ENCODE data around the gene NAGLU.
A peak's percentile ranks its signal among the peaks of the same experiment; 100 is the strongest.

The NAGLU gene

DNA sequence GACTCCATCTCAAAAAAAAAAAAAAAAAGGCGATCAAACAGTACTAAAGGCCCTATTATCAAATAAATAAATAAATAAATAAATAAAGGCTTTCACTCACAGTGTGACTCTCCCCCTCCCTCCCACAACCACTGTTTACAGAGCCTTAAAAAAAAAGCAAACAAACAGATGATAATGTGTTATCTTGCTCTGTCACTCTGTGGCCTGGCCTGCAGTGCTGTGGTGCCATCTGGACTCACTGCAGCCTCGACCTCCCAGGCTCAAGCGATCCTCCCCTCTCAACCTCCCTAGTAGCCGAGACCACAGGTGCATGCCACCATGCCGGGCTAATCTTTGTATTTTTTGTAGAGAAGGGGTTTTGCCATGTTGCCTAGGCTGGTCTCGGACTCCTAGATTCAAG lies 8.1 kb upstream of the NAGLU start:
- TF ChIP-seq, protein P1, sequence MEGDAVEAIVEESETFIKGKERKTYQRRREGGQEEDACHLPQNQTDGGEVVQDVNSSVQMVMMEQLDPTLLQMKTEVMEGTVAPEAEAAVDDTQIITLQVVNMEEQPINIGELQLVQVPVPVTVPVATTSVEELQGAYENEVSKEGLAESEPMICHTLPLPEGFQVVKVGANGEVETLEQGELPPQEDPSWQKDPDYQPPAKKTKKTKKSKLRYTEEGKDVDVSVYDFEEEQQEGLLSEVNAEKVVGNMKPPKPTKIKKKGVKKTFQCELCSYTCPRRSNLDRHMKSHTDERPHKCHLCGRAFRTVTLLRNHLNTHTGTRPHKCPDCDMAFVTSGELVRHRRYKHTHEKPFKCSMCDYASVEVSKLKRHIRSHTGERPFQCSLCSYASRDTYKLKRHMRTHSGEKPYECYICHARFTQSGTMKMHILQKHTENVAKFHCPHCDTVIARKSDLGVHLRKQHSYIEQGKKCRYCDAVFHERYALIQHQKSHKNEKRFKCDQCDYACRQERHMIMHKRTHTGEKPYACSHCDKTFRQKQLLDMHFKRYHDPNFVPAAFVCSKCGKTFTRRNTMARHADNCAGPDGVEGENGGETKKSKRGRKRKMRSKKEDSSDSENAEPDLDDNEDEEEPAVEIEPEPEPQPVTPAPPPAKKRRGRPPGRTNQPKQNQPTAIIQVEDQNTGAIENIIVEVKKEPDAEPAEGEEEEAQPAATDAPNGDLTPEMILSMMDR (IDR thresholded peaks at IDR 0.05; ENCODE audit: low read depth, low read length), result no peak

DNA sequence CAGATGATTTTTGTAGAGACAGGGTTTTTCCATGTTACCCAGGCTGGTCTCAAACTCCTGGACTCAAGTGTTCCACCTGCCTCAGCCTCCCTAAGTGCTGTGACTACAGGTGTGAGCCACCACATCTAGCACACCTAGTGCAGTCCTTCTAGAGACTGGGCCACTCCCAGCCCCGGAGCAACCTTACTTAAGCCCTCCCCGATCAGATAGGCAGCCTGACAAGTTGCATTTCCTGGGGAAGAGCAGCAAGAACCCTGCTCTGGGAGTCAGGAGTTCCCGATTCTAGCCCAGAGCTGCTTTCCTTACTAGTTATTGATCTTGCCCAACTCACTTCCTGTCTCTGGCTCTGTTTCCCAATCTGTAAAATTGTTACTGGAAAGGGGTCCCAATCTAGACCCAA lies 7.0 kb upstream of the NAGLU start:
- TF ChIP-seq, protein P1 (IDR thresholded peaks at IDR 0.05; ENCODE audit: low read depth, low read length), result no peak
- H3K4me3 ChIP-seq (ENCODE audit: low read depth, low read length), result no peak overlapping the region

More for the DNA sequence above, 8.1 kb upstream of the NAGLU start:
- H3K4me3 ChIP-seq (ENCODE audit: low read depth, low read length), result no peak overlapping the region

DNA sequence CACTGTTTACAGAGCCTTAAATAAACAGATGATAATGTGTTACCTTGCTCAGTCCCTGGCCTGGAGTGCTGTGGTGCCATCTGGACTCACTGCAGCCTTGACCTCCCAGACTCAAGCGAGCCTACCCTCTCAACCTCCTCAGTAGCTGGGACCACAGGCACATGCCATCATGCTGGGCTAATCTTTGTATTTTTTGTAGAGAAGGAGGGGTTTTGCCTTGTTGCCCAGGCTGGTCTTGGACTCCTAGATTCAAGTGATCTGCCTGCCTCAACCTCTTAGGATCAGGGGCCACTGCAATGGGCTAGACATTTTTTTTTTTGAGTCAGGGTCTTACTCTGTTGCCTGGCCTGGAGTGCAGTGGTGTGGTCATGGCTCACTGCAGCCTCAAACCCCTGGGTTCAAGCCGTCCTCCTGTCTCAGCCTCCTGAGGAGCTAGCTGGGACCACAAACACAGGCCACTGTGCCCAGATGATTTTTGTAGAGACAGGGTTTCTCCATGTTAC lies 5.0 kb upstream of the NAGLU start:
- H3K4me3 ChIP-seq (ENCODE audit: low read depth, low read length), result no peak overlapping the region
- TF ChIP-seq, protein P1 (IDR thresholded peaks at IDR 0.05; ENCODE audit: low read depth, low read length), result no peak

DNA sequence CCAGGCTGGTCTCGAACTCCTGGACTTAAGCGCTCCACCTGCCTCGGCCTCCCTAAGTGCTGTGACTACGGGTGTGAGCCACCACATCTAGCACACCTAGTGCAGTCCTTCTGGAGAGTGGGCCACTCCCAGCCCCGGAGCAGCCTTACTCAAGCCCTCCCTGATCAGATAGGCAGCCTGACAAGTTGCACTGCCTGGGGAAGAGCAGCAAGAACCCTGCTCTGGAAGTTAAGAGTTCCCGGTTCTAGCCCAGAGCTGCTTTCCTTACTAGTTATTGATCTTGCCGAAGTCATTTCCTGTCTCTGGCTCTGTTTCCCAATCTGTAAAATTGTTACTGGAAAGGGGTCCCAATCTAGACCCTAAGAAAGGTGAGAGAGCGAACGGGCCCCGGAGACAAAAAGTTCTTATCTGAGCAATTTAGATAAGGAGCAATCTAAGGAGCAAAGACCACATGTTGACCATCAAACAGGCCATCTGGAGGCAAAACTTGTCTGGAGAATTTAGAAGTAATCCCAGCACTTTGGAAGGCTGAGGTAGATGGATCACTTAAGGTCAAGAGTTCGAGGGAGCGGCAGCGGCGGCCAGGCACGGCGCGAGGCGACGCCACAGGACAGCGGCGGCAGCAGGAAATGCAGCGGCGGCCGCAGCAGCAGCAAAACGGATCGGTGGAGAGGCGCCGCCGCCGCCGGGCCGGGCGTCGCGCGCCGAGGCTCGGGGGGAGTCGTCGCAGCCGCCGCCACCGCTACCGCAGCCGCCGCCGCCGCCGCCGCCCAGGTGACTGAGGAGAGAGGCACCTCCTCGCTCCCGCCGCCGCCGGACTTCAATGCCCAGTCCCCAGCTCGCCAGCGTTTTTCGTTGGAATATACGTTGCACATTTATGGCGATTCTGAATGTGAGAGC lies 4.3 kb upstream of the NAGLU start:
- TF ChIP-seq, protein P1 (IDR thresholded peaks at IDR 0.05; ENCODE audit: low read depth, low read length), result 0 out of 2 replicates have a peak, but pooled peaks have one; percentile 15
- H3K4me3 ChIP-seq (ENCODE audit: low read depth, low read length), result peak overlapping the region; percentile 45; the same call in 1 of the 2 replicates

DNA sequence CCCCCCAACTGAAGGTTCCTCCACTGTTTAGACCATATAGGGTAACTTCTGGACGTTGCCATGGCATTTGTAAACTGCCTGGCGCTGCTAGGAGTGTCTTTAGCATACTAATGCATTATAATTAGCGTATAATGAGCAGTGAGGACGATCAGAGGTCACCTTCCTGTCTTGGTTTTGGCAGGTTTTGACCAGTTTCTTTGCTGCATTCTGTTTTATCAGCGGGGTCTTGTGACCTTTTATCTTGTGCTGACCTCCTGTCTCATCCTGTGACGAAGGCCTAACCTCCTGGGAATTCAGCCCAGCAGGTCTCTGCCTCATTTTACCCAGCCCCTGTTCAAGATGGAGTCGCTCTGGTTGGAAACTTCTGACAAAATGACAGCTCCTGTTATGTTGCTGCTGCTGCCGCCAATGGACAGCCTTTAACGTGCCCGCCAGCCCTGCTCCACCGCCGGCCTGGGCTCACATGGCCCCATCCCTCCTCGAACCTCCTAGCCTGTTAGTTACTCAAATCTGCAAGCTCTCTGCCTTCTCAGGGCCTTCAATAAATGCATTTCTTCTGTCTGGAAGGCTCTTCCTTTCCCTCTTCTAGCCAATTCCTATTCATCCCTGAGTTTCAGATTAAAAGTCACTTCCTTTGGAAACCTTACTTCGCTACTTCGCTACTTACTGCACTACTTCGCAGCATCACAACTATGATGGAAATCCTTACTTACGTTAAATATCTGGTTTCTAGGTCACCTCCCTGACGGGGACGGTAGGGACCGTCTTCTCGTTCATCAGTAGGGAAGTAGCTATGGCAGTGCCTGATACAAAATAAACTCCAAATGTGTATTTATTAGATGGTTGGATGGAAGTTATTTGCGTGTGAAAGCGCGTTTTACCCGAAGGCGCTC lies 640 bp upstream of the NAGLU start:
- TF ChIP-seq, protein P1 (IDR thresholded peaks at IDR 0.05; ENCODE audit: low read depth, low read length), result no peak
- peak overlapping the region; percentile 66 for H3K4me3 ChIP-seq (ENCODE audit: low read depth, low read length)

DNA sequence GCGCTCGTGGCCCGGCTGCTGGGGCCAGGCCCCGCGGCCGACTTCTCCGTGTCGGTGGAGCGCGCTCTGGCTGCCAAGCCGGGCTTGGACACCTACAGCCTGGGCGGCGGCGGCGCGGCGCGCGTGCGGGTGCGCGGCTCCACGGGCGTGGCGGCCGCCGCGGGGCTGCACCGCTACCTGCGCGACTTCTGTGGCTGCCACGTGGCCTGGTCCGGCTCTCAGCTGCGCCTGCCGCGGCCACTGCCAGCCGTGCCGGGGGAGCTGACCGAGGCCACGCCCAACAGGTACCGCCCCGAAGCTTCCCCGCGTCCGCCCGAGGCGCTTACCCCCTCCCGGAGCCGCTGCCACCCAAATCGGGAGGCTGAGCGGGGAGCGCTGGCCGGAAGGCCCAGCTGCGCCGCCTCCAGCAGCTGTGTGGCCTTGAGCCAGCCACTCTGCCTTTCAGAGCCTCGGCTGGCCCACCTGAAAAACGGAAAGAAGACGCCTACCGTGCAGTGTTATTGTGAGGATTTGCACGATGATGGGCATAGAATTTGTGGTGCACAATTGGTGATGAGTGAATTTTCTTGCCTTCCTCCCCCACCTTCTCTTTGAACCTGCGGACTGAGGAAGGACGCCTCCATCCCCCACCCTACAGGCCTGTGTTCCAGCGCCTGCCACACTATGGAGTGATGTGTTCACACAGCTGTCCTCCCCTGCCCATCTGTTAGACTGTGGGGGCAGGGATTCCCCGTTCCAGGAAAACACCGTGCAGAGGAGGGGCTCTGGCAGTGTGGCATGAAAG lies 523 bp downstream of the NAGLU start:
- TF ChIP-seq, protein P1 (IDR thresholded peaks at IDR 0.05; ENCODE audit: low read depth, low read length), result no peak

More for the DNA sequence above, 523 bp downstream of the NAGLU start:
- peak overlapping the region; percentile 66 for H3K4me3 ChIP-seq (ENCODE audit: low read depth, low read length)
